GM23248 (cell line): ENCODE data around the gene CALM1.

Experiments
- EZH2 ChIP-seq: fragments of 200-600 bp; sonication (generic); IDR thresholded peaks from 2 replicates; pipeline ENCODE4 v1.6.1; 2018; ENCODE audit warnings: antibody characterized with exemption, mild to moderate bottlenecking; ENCODE audit not compliant: insufficient read depth, poor library complexity, severe bottlenecking
- EZH2phosphoT487 ChIP-seq: fragments of 200-600 bp; sonication (generic); IDR thresholded peaks from 2 replicates; pipeline ENCODE4 v1.6.1; 2018; ENCODE audit warnings: antibody characterized with exemption, moderate library complexity, mild to moderate bottlenecking, low read depth; ENCODE audit not compliant: insufficient read depth

- no peak for TF ChIP-seq EZH2phosphoT487
- TF ChIP-seq EZH2, result no peak
These were observed 14.8 kb upstream of the CALM1 start for GRCh38 chr14:90381999-90382451.
